HG03060 (cell line): ENCODE measurements around the gene NXN.
"Not testable (repeated sequence)": the region's sequence is repeated elsewhere in the genome, so short reads cannot be mapped to it uniquely, and the experiment has no call there.

ENCODE experiments used
- ATAC-seq: cut with Tn5 transposase; IDR thresholded peaks from one replicate; pipeline ENCODE4 v1.9.1; 2021; ENCODE audit warnings: low read depth, moderate number of reproducible peaks; ENCODE audit not compliant: unreplicated experiment

NXN gene

DNA sequence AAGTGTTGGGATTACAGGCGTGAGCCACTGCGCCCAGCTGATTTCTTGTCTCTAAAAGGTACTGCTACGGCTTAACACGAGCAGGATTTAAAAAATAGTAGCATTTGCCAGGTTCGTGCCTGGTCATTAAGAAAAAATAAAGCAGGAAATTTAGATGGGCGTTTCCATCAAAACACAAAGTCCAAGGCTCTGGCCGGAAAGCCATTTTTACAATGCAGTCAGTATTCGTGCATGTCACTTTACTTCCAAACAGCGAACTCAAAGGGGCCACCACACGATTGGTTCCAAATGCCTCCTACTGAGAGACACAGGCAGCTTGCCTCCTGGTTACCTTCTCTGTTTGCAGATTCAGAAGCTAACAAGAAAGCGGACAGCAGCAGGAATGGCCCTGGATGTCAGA is 131.2 kb downstream of the NXN start:
- no peak for ATAC-seq

DNA sequence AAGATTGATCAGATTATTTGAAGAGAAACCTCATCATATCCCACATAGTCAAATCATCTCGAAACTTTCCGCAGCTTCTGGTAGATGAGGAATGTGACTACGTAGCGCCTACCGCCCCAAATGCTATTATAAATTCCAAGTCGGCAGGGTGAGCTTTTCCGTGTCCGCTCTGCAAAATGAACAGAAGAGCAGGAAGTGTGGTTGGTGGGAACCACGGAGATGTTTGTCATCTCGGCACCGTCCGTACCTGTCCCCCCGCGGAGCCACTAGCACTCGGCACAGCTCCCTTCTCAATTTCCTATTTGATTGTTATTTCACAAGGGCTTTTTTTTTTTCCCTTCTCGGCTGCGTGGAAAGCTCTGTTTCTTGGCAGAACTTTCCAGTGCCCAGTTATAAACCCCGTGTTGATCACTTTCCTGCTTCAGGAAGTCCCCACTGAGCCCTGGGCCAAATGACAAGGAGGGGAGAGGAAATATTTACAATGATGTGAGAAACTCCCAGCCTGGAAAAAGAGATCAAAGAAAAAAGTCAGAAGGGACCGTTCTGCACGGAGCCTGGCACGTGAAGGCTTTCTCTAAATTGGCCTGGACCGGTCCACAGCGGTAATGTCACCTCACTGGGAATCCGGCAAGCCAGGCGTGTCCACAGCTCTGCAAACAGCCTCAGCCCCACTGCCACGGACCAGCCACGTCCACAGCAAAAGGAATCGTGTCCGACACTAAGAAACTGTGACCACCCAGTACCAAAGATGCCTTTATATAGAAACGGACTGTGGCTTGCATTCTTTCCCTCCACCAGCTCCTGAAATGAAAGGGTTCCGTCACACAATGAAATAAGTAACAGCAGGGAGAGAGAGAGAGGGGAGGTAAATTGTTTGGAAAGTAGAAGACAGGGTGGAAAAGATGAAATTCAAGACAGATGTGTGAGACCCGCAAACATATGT is 132.4 kb downstream of the NXN start:
- no peak for ATAC-seq

DNA sequence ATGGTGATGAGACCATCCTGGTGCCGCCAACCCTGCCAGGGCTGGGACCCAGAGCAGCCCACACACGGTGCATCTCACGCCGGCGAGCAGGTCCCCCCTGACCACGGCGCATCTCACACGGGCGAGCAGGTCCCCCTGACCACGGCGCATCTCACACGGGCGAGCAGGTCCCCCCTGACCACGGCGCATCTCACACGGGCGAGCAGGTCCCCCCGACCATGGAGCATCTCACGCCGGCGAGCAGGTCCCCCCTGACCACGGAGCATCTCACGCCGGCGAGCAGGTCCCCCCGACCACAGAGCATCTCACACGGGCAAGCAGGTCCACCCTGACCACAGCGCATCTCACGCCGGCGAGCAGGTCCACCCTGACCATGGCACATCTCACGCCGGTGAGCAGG is 138.3 kb downstream of the NXN start:
- no peak for ATAC-seq

DNA sequence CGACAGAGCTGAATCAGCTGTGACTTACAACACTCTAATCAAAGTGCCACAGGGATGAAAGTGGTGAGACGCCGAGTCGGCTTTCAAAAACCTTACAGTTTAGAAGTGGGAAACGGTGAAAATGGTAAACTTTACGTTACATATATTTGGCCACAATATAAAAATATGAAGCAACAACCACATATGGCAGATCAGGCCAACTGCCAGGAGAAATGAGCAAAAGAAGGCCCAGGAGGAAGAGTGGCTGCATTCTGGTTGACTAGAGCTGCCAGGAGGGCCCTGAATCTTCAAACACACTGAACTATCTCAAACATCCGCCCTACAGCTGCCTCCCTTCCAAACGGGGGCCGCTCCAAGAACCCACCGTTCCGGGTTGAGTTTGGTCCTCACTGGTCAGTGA is 141.1 kb downstream of the NXN start:
- no peak for ATAC-seq

DNA sequence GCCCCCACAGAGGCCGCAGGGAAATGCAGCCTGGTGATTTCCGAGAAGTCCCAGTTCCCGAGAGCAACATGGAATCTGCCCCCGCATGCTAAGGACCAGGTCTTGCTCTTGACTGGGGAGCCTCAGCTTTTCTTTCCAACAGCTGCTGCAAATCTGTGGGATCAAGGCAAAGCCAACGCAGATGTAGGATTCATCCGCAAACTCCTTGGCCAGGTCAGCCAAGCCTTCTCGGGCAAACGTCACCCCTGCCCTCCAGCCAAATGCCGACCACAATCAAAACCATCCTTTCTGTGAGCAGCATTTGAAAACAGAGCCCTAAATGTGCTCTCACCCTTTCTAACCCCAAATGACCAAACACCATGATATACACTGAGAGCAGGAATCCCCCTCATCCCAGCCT is 143.4 kb downstream of the NXN start:
- no peak for ATAC-seq

DNA sequence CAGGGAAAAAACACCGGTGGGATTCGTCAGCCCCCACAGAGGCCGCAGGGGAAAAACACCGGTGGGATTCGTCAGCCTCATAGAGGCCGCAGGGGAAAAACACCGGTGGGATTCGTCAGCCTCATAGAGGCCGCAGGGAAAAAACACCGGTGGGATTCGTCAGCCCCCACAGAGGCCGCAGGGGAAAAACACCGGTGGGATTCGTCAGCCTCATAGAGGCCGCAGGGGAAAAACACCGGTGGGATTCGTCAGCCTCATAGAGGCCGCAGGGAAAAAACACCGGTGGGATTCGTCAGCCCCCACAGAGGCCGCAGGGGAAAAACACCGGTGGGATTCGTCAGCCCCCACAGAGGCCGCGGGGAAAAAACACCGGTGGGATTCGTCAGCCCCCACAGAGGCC is 143.9 kb downstream of the NXN start:
- ATAC-seq, result not testable (repeated sequence)

DNA sequence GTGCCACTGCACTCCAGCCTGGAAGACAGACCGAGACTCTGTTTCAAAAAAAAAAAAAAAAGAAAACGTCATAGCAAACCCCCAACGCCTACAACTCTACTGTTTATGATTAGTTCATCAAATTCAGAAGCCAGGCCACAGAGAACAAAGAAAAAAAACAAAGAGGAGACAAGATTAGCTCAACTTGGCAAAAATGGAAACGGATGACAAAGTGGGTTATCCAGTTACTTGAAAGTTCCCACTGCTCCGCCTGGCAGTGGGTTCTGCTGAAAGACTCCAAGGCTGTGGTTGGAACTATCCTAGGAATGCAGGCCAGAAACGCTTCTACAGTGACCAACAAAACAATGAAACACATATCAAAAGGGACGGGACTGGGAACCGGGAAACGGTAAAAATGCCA is 144.3 kb downstream of the NXN start:
- no peak for ATAC-seq

DNA sequence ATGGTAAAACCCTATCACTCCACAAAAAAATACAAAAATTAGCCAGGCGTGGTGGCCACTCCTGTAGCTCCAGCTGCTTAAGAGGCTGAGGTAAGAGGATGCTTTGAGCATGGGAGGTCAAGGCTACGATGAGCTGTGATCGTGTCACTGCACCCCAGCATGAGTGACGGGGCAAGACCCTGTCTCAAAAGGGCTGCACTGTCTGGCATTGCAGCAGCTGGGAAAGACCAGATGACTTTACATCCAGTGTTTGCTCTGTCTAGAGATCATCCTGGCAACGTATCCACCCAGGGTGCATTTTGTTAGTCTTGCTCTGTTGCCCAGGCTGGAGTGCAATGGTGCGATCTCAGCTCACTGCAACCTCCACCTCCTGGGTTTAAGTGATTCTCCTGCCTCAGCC is 145.4 kb downstream of the NXN start:
- ATAC-seq, result no peak

DNA sequence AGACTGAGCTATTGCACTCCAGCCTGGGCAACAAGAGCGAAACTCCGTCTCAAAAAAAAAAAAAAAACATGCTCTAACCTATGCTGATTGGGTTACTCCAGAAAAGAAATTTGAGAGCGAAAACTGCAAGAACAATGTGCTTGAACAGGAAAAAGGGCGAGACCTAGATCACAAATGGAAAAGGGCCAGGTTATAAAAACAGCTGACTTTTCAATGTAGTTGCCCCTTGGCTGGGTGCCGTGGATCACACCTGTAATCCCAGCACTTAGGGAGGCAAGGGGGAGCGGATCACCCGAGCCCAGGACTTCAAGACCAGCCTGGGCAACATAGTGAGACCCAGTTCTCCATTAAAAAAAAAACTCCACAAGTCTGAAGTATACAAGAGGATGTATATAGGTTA is 148.6 kb downstream of the NXN start:
- ATAC-seq, result no peak

DNA sequence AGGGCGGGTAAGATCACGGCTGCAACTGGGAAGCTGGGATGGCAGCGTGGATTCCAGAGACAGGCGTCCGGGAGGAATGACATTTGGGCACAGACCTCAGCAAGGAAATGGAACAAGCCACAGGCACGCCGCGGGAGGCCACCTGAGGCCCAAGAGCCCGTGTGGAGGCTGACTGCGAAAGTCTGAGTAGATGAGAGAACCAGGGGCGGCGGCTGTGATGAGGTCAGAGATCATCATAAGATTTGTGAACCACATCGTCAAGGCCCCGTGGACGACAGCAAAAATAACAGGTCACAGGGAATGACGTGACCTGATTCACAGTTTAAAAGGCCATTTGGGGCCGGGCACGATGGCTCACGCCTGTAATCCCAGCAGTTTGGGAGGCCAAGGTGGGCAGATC is 149.2 kb downstream of the NXN start:
- no peak for ATAC-seq

DNA sequence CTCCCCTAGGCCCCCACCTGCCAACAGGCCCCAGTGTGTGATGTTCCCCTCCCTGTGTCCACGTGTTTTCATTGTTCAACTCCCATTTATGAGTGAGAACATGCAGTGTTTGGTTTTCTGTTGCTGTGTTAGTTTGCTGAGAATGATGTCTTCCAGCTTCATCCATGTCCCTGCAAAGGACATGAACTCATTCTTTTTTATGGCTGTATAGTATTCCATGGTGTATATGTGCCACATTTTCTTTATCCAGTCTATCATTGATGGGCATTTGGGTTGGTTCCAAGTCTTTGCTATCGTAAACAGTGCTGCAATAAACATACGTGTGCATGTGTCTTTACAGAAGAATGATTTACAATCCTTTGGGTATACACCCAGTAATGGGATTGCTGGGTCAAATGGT is 150.0 kb downstream of the NXN start:
- not testable (repeated sequence) for ATAC-seq

DNA sequence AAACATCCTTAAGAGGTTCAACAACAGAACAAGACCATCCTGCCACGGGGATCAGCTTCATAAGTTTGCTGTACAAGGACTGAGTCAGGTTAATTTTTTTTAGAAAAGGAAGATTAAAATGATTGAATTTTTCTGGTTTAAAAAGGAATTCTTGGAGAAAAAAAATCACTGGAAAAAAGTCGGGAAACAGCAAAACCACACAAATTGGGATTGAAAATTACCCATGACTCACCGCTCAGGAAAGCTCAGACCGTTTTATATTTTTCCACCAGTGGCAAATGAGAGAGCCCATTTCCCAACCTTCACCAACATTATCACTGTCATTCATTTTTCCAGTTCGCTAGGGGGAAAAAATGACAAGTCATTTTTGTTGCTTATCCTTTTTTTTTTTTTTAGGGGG is 150.8 kb downstream of the NXN start:
- no peak for ATAC-seq

DNA sequence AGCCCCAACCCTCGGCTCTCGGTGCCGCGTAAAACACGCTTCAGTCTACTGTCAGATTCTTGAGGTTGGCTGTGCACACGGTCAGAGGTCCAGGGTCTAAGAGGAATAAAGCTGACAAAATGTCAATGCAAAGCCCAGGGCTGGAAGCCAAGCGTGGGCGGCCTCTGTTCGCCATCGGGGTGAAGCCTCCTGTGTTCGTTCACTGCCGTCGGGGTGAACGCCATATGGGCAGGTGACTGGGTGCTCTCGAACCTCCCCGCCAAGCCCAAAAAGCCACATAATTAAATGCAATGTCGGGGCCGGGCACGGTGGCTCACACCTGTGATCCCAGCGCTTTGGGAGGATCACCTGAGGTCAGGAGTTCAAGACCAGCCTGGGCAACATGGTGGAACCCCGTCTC is 152.8 kb downstream of the NXN start:
- ATAC-seq, result no peak

DNA sequence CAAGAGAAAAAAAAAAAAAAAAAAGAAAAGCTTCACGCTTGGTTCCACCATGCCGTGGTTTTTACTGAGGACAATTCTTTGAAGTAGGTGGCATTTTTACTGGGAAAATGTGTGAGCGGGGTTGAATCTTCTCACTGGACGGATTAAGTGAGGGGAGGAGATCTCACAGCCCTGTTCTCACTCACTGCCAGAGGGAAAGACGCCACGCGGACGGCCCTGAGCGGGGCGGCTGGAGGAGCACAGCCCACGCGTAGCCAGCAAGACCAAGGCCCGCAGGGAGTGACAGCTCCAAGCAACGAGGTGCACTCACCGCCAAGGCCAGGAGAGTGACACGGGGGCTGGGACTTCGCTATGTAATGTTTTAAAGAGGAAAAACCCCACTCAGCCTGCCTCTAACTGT is 154.4 kb downstream of the NXN start:
- no peak for ATAC-seq

DNA sequence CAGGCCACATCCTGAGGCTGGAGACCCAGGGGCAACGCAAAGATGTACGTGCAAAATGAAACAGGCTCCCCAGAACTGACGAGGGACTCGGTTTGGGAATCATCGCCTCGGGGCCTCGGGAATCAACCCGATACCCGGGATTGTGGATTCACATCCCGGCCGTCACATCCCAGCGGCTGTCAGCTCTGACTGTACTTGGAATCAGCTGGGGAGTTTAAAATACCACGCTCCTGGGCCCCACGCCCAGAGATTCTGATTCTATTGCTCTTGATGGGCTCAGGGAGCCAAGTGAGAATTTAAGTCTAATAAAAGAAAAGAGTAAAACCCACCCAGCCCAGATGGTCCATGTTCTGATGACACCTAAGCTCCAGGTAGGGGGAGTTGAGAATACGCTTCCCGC is 155.2 kb downstream of the NXN start:
- ATAC-seq, result no peak

DNA sequence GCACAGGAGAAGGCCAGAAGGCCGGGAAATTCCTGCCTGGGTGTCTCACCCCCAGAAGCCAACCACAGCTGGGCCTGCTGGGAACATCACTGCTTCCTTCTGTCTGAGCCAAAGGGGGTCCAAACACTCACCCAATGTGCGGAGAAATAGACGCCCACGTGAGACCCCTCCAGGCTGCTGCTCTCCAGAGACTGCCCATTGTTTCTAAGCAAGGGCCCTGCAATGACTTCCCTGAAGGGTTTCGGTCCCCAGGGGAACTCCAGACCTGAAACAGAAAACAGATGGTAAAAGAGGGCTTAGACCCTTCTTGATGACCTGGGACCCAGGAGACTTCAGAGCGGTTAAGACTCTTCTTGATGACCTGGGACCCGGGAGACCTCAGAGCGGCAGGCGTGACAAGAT is 156.1 kb downstream of the NXN start:
- ATAC-seq, result no peak

DNA sequence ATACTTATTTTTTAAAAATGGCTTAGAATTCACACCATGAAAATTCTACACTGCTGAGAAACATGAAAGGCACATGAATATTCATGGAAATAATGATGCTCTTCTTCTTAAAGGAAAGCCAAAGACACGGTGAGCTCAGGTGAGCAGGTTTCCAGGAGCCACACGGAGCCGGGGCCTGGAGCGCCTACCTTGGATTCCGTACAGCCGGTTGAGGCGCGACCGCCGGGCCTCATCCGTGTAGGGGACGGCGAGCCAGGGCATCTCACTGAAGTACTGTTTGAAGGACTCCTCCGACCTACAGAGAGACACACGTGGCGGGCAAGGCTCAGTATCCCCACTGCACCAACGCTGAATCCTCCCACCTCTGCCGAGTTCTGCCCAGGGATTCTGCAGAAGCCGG is 160.3 kb downstream of the NXN start:
- ATAC-seq, result no peak

DNA sequence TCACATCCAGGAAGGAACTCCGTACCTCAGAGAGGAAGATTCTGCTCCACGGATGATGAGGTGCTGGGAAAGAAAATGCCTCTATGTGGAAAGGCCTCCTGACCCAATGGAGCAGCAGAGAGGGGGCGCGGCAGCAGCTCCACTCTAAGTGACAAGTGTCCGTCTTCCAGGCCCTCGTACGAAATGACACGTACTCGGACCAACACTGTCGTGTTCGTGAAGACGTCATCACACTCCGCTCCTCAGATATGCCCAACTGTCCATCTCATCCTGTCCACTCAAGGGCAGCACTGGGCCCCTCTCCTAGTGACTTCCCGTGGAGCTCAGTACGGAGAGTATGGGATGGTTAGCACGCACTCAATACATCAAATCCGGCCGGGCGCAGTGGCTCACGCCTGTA is 165.2 kb downstream of the NXN start:
- ATAC-seq, result no peak

DNA sequence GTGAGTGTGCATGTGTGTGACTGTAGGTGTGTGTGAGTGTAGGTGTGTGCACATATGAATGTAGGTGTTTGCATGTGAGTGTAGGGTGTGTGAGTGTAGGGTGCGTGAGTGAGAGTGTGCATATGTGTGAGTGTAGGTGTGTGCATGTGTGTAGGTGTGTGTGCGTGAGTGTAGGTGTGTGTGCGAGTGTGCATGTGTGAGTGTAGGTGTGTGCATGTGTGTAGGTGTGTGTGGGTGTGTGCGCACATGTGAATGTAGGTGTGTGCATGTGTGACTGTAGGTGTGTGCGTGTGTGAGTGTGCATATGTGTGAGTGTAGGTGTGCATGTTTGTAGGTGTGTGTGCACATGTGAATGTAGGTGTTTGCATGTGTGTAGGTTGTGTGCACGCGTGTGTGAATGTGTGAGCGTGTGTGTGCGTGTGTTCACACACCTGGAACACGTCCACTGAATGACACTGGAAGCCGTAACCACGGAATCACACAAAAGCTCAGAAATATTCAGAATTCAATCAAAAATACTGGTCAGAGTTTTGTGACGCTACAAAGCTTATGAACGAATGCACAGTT is 166.9 kb downstream of the NXN start:
- ATAC-seq, result no peak

DNA sequence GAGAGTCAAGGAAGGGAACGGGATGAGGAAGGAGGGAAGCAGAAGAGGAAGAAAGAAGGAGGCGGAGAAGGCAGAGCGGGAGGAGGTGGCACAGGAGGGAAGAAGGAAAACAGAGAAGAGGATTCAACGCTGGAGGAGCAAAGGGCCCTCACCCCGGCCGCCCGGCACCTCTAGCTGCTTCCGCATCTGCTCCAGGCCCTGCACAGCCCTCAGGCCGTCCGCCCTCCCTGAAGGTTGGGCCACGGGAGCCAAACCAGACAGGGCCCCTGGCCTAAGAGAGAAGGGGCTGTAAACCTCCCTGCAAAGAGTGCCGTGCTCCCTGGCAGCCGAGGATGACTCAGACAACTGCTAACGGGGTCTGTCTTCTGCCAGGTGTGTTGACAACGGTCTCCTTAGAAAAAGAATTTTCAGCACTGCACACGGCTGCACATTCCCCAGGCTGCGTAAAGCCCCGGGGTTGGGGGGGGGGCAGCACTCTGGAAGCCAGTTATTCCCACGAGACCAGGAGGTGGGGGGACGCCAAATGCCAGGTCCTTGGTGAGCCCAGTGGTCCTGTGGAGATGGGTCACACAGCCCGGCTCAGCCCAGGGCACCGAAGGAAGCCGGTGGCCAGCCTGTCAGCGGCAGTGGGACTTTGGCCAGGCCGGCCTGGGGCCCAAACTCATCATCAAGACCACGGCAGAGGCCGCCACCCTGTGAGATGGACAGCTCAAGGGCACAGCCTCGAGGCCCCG is 168.4 kb downstream of the NXN start:
- no peak for ATAC-seq

DNA sequence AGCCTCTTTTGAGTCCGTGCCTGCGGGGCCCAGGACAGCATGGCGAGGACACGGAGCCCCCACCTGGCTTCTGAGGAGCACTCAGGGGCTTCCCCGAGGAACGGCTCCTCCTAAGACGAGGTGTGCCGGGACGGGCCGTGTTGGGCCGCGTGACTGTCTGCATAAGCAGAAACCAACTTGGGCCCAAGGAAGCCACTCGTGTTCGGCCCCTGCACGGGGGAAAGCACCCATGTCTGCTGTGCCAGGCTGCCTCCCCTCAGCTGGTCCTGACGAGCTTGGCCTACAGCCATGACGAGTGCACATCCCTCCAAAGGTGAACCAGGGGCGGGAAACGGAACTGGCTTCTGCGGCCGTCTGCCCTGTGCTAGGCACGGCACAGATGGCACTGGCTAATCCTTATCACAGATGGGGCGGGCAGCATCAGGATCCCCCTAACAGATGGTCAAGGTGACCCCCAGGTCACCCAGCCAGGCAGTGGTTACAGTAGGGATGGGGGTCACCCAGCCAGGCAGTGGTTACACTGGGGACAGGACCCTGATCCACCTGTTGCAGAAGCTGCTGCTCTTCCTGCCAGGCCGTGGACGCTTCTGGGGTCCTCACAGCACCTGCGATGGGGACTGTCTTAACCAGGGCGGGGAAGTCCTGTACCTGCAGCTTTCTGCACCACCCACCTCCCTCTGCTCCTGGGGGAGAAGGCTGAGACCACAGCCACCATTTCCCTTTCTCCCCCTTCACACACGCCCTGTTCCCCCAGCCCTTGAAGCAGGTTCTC is 171.9 kb downstream of the NXN start:
- ATAC-seq, result no peak
